H9 (cell line): Measurements from ENCODE around the gene PDE7B. TPM values are rescaled to one million over a fixed set of nuclear protein-coding genes. Genes with fewer than 3 reads are reported as not detected.

Experiments
- DNase-seq: peaks from one replicate; pipeline ENCODE4 v3.0.0-alpha.2; 2017
- H2AFZ ChIP-seq: one replicate; pipeline ENCODE4 v1.6.1; 2013; ENCODE audit warnings: mild to moderate bottlenecking, low read length, control low read depth, moderate library complexity
- H2AK5ac ChIP-seq: 2 replicates; pipeline ENCODE4 v1.6.1; 2013; ENCODE audit warnings: low read length, control low read depth, mixed read lengths; ENCODE audit not compliant: insufficient read length
- H2BK120ac ChIP-seq: one replicate; pipeline ENCODE4 v1.6.1; 2013; ENCODE audit warnings: low read depth, mild to moderate bottlenecking, low read length, control low read depth, inconsistent platforms; ENCODE audit not compliant: poor library complexity, severe bottlenecking
- H2BK12ac ChIP-seq: 2 replicates; pipeline ENCODE4 v1.6.1; 2013; ENCODE audit warnings: low read length, control low read depth, mixed read lengths, low read depth; ENCODE audit not compliant: insufficient read length
- H2BK15ac ChIP-seq: 2 replicates; pipeline ENCODE4 v1.6.1; 2013; ENCODE audit warnings: low read depth, low read length, control low read depth
- H2BK20ac ChIP-seq: one replicate; pipeline ENCODE4 v1.6.1; 2013; ENCODE audit warnings: low read depth, mild to moderate bottlenecking, low read length, control low read depth, inconsistent platforms; ENCODE audit not compliant: poor library complexity, severe bottlenecking
- H2BK5ac ChIP-seq: 2 replicates; pipeline ENCODE4 v1.6.1; 2013; ENCODE audit warnings: low read length, control low read depth, mixed read lengths; ENCODE audit not compliant: insufficient read length
- H3K14ac ChIP-seq: 2 replicates; pipeline ENCODE4 v1.6.1; 2013; ENCODE audit warnings: low read length, control low read depth; ENCODE audit not compliant: insufficient read depth
- H3K18ac ChIP-seq: 2 replicates; pipeline ENCODE4 v1.6.1; 2013; ENCODE audit warnings: low read depth, mild to moderate bottlenecking, mixed read lengths, low read length, control low read depth; ENCODE audit not compliant: insufficient read length
- H3K23ac ChIP-seq: 2 replicates; pipeline ENCODE4 v1.6.1; 2013; ENCODE audit warnings: low read length, control low read depth, mixed read lengths, low read depth; ENCODE audit not compliant: insufficient read length
- H3K23me2 ChIP-seq: 2 replicates; pipeline ENCODE4 v1.6.1; 2013; ENCODE audit warnings: low read depth, mild to moderate bottlenecking, mixed read lengths, low read length, control low read depth; ENCODE audit not compliant: insufficient read length, poor library complexity, severe bottlenecking
- H3K27ac ChIP-seq: 2 replicates; pipeline ENCODE4 v1.5.1; 2013; ENCODE audit warnings: low read length, control low read depth, mixed read lengths, low read depth; ENCODE audit not compliant: insufficient read length
- H3K27me3 ChIP-seq: 2 replicates; pipeline ENCODE4 v1.6.1; 2013; ENCODE audit warnings: low read length, control low read depth, inconsistent platforms; ENCODE audit not compliant: insufficient read depth
- H3K4ac ChIP-seq: 2 replicates; pipeline ENCODE4 v1.6.1; 2013; ENCODE audit warnings: low read depth, mild to moderate bottlenecking, control low read depth, inconsistent platforms, low read length, moderate library complexity
- H3K4me1 ChIP-seq: 2 replicates; pipeline ENCODE4 v1.6.1; 2013; ENCODE audit warnings: low read length, control low read depth, inconsistent platforms; ENCODE audit not compliant: insufficient read depth
- H3K4me2 ChIP-seq: 2 replicates; pipeline ENCODE4 v1.6.1; 2013; ENCODE audit warnings: low read length, control low read depth, mixed read lengths; ENCODE audit not compliant: insufficient read length, insufficient read depth
- H3K56ac ChIP-seq: 2 replicates; pipeline ENCODE4 v1.6.1; 2013; ENCODE audit warnings: low read depth, mild to moderate bottlenecking, mixed read lengths, low read length, control low read depth; ENCODE audit not compliant: insufficient read length
- H3K79me1 ChIP-seq: 2 replicates; pipeline ENCODE4 v1.6.1; 2013; ENCODE audit warnings: low read depth, mild to moderate bottlenecking, moderate library complexity, low read length, control low read depth, inconsistent platforms; ENCODE audit not compliant: insufficient read depth, poor library complexity, severe bottlenecking
- H3K79me2 ChIP-seq: 2 replicates; pipeline ENCODE4 v1.6.1; 2013; ENCODE audit warnings: low read length, control low read depth, inconsistent platforms; ENCODE audit not compliant: insufficient read depth
- H3K9ac ChIP-seq: 2 replicates; pipeline ENCODE4 v1.6.1; 2013; ENCODE audit warnings: low read length, control low read depth, mixed read lengths; ENCODE audit not compliant: insufficient read length; ENCODE audit errors: extremely low read depth
- H3K9me3 ChIP-seq: one replicate; pipeline ENCODE4 v1.6.1; 2013; ENCODE audit warnings: low read depth, low read length, inconsistent platforms; ENCODE audit not compliant: control insufficient read depth
- H3T11ph ChIP-seq: one replicate; pipeline ENCODE4 v1.6.1; 2013; ENCODE audit warnings: mild to moderate bottlenecking, low read length, control low read depth, inconsistent platforms
- H4K20me1 ChIP-seq: one replicate; pipeline ENCODE4 v1.6.1; 2013; ENCODE audit not compliant: control insufficient read depth, insufficient read length, insufficient read depth
- H4K5ac ChIP-seq: 2 replicates; pipeline ENCODE4 v1.6.1; 2013; ENCODE audit warnings: low read depth, mild to moderate bottlenecking, mixed read lengths, low read length, control low read depth; ENCODE audit not compliant: insufficient read length
- H4K8ac ChIP-seq: replicated peaks from 2 replicates; pipeline ENCODE4 v1.6.1; 2013; ENCODE audit warnings: low read length, control low read depth, mixed read lengths, low read depth; ENCODE audit not compliant: insufficient read length
- H4K91ac ChIP-seq: 2 replicates; pipeline ENCODE4 v1.6.1; 2013; ENCODE audit warnings: low read depth, mild to moderate bottlenecking, moderate library complexity, mixed read lengths, low read length, control low read depth; ENCODE audit not compliant: insufficient read length
- H3K27ac Mint-ChIP-seq, 3 experiments: 2 replicates in 2 of 3; 3 replicates in 1 of 3; pipeline ENCODE4 v1.8.0; 2020 to 2021; ENCODE audit warnings: mixed read lengths in 3 of 3, mild to moderate bottlenecking in 1 of 3, moderate library complexity in 1 of 3
- H3K27me3 Mint-ChIP-seq: 2 replicates; pipeline ENCODE4 v1.8.0; 2021; ENCODE audit warnings: low read depth, mild to moderate bottlenecking, moderate library complexity, mixed read lengths
- H3K36me3 Mint-ChIP-seq, 3 experiments: 2 replicates in 2 of 3; 3 replicates in 1 of 3; pipeline ENCODE4 v1.8.0; 2020 to 2021; ENCODE audit warnings: low read depth in 3 of 3, mixed read lengths in 3 of 3; ENCODE audit not compliant: insufficient read depth in 1 of 3
- H3K4me1 Mint-ChIP-seq, 2 experiments: 2 replicates each; pipeline ENCODE4 v1.8.0; 2020; ENCODE audit warnings: mixed read lengths in 2 of 2
- H3K4me3 Mint-ChIP-seq, 2 experiments: 2 replicates in 1 of 2; 3 replicates in 1 of 2; pipeline ENCODE4 v1.8.0; 2020 to 2021; ENCODE audit warnings: mild to moderate bottlenecking in 2 of 2, mixed read lengths in 2 of 2, moderate library complexity in 1 of 2
- H3K9me3 Mint-ChIP-seq, 2 experiments: 2 replicates in 1 of 2; 3 replicates in 1 of 2; pipeline ENCODE4 v1.8.0; 2020; ENCODE audit warnings: mild to moderate bottlenecking in 2 of 2, mixed read lengths in 2 of 2, moderate library complexity in 1 of 2
- WGBS: extraction: QIAGEN DNeasy Blood & Tissue Kit; methylation state at CpG from one replicate; pipeline ENCODE4 v1.1.7; 2013; ENCODE audit warnings: missing lambda C conversion rate, low lambda C conversion rate, mixed read lengths; ENCODE audit not compliant: insufficient read length; ENCODE audit errors: extremely low coverage; 5-methylcytosine and 5-hydroxymethylcytosine counted together
- total RNA-seq: library from RNA; stranded (reverse); gene quantifications from 2 replicates; pipeline ENCODE4 v1.2.1, GENCODE V29; 2021
- TF ChIP-seq, protein P1 (sequence below): fragments of 200-600 bp; sonication (generic); conservative IDR thresholded peaks from 3 replicates; pipeline ENCODE4 v1.8.0; 2021; ENCODE audit warnings: antibody characterized with exemption, mild to moderate bottlenecking

PDE7B gene
- total RNA-seq, 1 experiment from 2014 or later: not detected

- no peak overlapping the region for H4K8ac ChIP-seq
- Mint-ChIP-seq H3K27me3 (no peaks in the 10 kb centered on the region), H3K36me3 (peaks cover 0 to 2% (median 0%) of the 10 kb centered on the region in 3 experiments; a peak in 1 of 7 replicates), H3K27ac (no peak overlapping the region), H3K9me3 (peaks cover 12% of the 10 kb centered on the region in 2 experiments), H3K4me1 (peaks cover 4% of the 10 kb centered on the region in 2 experiments; a peak in 3 of 4 replicates), H3K4me3 (no peak overlapping the region)
- H2BK20ac ChIP-seq: no peak overlapping the region
- H3T11ph ChIP-seq: no peak overlapping the region
- H3K23ac ChIP-seq: no peak overlapping the region
- no peaks in the 10 kb centered on the region for H3K23me2 ChIP-seq
- no peak overlapping the region for H2BK12ac ChIP-seq
- no peaks in the 10 kb centered on the region for H4K20me1 ChIP-seq
- no peak overlapping the region for H3K18ac ChIP-seq
- WGBS: no CpG with 5 or more reads among the region's 2 CpGs
- H4K5ac ChIP-seq: no peak overlapping the region
- H2BK5ac ChIP-seq: no peak overlapping the region
- no peak overlapping the region for H2BK15ac ChIP-seq
- no peak overlapping the region for H2AFZ ChIP-seq
- no peak overlapping the region for H3K4me2 ChIP-seq
- H3K4me1 ChIP-seq: no peaks in the 10 kb centered on the region
- no peaks in the 10 kb centered on the region for H3K79me1 ChIP-seq
- DNase-seq: no peak
- no peak overlapping the region for H3K4ac ChIP-seq
- no peaks in the 10 kb centered on the region for H3K27me3 ChIP-seq
- TF ChIP-seq, protein P1, sequence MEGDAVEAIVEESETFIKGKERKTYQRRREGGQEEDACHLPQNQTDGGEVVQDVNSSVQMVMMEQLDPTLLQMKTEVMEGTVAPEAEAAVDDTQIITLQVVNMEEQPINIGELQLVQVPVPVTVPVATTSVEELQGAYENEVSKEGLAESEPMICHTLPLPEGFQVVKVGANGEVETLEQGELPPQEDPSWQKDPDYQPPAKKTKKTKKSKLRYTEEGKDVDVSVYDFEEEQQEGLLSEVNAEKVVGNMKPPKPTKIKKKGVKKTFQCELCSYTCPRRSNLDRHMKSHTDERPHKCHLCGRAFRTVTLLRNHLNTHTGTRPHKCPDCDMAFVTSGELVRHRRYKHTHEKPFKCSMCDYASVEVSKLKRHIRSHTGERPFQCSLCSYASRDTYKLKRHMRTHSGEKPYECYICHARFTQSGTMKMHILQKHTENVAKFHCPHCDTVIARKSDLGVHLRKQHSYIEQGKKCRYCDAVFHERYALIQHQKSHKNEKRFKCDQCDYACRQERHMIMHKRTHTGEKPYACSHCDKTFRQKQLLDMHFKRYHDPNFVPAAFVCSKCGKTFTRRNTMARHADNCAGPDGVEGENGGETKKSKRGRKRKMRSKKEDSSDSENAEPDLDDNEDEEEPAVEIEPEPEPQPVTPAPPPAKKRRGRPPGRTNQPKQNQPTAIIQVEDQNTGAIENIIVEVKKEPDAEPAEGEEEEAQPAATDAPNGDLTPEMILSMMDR: no peak
- no peak overlapping the region for H2BK120ac ChIP-seq
- H2AK5ac ChIP-seq: no peak overlapping the region
- no peak overlapping the region for H3K9ac ChIP-seq
- H3K56ac ChIP-seq: no peak overlapping the region
- no peak overlapping the region for H3K27ac ChIP-seq
- H4K91ac ChIP-seq: no peak overlapping the region
- H3K9me3 ChIP-seq: no peaks in the 10 kb centered on the region
- no peaks in the 10 kb centered on the region for H3K79me2 ChIP-seq
- no peak overlapping the region for H3K14ac ChIP-seq
Observed at GRCh38 chr6:136011475-136011874, 160.0 kb downstream of the PDE7B start.
